H9 (cell line): ENCODE data around the gene FSHR. TPM values are rescaled to one million over a fixed set of nuclear protein-coding genes. Genes with fewer than 3 reads are reported as not detected.

Experiments
- DNase-seq: peaks from one replicate; pipeline ENCODE4 v3.0.0-alpha.2; 2017
- H2AFZ ChIP-seq: one replicate; pipeline ENCODE4 v1.6.1; 2013; ENCODE audit warnings: mild to moderate bottlenecking, low read length, control low read depth, moderate library complexity
- H2AK5ac ChIP-seq: 2 replicates; pipeline ENCODE4 v1.6.1; 2013; ENCODE audit warnings: low read length, control low read depth, mixed read lengths; ENCODE audit not compliant: insufficient read length
- H2BK120ac ChIP-seq: one replicate; pipeline ENCODE4 v1.6.1; 2013; ENCODE audit warnings: low read depth, mild to moderate bottlenecking, low read length, control low read depth, inconsistent platforms; ENCODE audit not compliant: poor library complexity, severe bottlenecking
- H2BK12ac ChIP-seq: 2 replicates; pipeline ENCODE4 v1.6.1; 2013; ENCODE audit warnings: low read length, control low read depth, mixed read lengths, low read depth; ENCODE audit not compliant: insufficient read length
- H2BK15ac ChIP-seq: 2 replicates; pipeline ENCODE4 v1.6.1; 2013; ENCODE audit warnings: low read depth, low read length, control low read depth
- H2BK20ac ChIP-seq: one replicate; pipeline ENCODE4 v1.6.1; 2013; ENCODE audit warnings: low read depth, mild to moderate bottlenecking, low read length, control low read depth, inconsistent platforms; ENCODE audit not compliant: poor library complexity, severe bottlenecking
- H2BK5ac ChIP-seq: 2 replicates; pipeline ENCODE4 v1.6.1; 2013; ENCODE audit warnings: low read length, control low read depth, mixed read lengths; ENCODE audit not compliant: insufficient read length
- H3K14ac ChIP-seq: 2 replicates; pipeline ENCODE4 v1.6.1; 2013; ENCODE audit warnings: low read length, control low read depth; ENCODE audit not compliant: insufficient read depth
- H3K18ac ChIP-seq: 2 replicates; pipeline ENCODE4 v1.6.1; 2013; ENCODE audit warnings: low read depth, mild to moderate bottlenecking, mixed read lengths, low read length, control low read depth; ENCODE audit not compliant: insufficient read length
- H3K23ac ChIP-seq: 2 replicates; pipeline ENCODE4 v1.6.1; 2013; ENCODE audit warnings: low read length, control low read depth, mixed read lengths, low read depth; ENCODE audit not compliant: insufficient read length
- H3K23me2 ChIP-seq: 2 replicates; pipeline ENCODE4 v1.6.1; 2013; ENCODE audit warnings: low read depth, mild to moderate bottlenecking, mixed read lengths, low read length, control low read depth; ENCODE audit not compliant: insufficient read length, poor library complexity, severe bottlenecking
- H3K27ac ChIP-seq: 2 replicates; pipeline ENCODE4 v1.5.1; 2013; ENCODE audit warnings: low read length, control low read depth, mixed read lengths, low read depth; ENCODE audit not compliant: insufficient read length
- H3K27me3 ChIP-seq: 2 replicates; pipeline ENCODE4 v1.6.1; 2013; ENCODE audit warnings: low read length, control low read depth, inconsistent platforms; ENCODE audit not compliant: insufficient read depth
- H3K4ac ChIP-seq: 2 replicates; pipeline ENCODE4 v1.6.1; 2013; ENCODE audit warnings: low read depth, mild to moderate bottlenecking, control low read depth, inconsistent platforms, low read length, moderate library complexity
- H3K4me1 ChIP-seq: 2 replicates; pipeline ENCODE4 v1.6.1; 2013; ENCODE audit warnings: low read length, control low read depth, inconsistent platforms; ENCODE audit not compliant: insufficient read depth
- H3K4me2 ChIP-seq: 2 replicates; pipeline ENCODE4 v1.6.1; 2013; ENCODE audit warnings: low read length, control low read depth, mixed read lengths; ENCODE audit not compliant: insufficient read length, insufficient read depth
- H3K56ac ChIP-seq: 2 replicates; pipeline ENCODE4 v1.6.1; 2013; ENCODE audit warnings: low read depth, mild to moderate bottlenecking, mixed read lengths, low read length, control low read depth; ENCODE audit not compliant: insufficient read length
- H3K79me1 ChIP-seq: 2 replicates; pipeline ENCODE4 v1.6.1; 2013; ENCODE audit warnings: low read depth, mild to moderate bottlenecking, moderate library complexity, low read length, control low read depth, inconsistent platforms; ENCODE audit not compliant: insufficient read depth, poor library complexity, severe bottlenecking
- H3K79me2 ChIP-seq: 2 replicates; pipeline ENCODE4 v1.6.1; 2013; ENCODE audit warnings: low read length, control low read depth, inconsistent platforms; ENCODE audit not compliant: insufficient read depth
- H3K9ac ChIP-seq: 2 replicates; pipeline ENCODE4 v1.6.1; 2013; ENCODE audit warnings: low read length, control low read depth, mixed read lengths; ENCODE audit not compliant: insufficient read length; ENCODE audit errors: extremely low read depth
- H3K9me3 ChIP-seq: one replicate; pipeline ENCODE4 v1.6.1; 2013; ENCODE audit warnings: low read depth, low read length, inconsistent platforms; ENCODE audit not compliant: control insufficient read depth
- H3T11ph ChIP-seq: one replicate; pipeline ENCODE4 v1.6.1; 2013; ENCODE audit warnings: mild to moderate bottlenecking, low read length, control low read depth, inconsistent platforms
- H4K20me1 ChIP-seq: one replicate; pipeline ENCODE4 v1.6.1; 2013; ENCODE audit not compliant: control insufficient read depth, insufficient read length, insufficient read depth
- H4K5ac ChIP-seq: 2 replicates; pipeline ENCODE4 v1.6.1; 2013; ENCODE audit warnings: low read depth, mild to moderate bottlenecking, mixed read lengths, low read length, control low read depth; ENCODE audit not compliant: insufficient read length
- H4K8ac ChIP-seq: replicated peaks from 2 replicates; pipeline ENCODE4 v1.6.1; 2013; ENCODE audit warnings: low read length, control low read depth, mixed read lengths, low read depth; ENCODE audit not compliant: insufficient read length
- H4K91ac ChIP-seq: 2 replicates; pipeline ENCODE4 v1.6.1; 2013; ENCODE audit warnings: low read depth, mild to moderate bottlenecking, moderate library complexity, mixed read lengths, low read length, control low read depth; ENCODE audit not compliant: insufficient read length
- H3K27ac Mint-ChIP-seq, 3 experiments: 2 replicates in 2 of 3; 3 replicates in 1 of 3; pipeline ENCODE4 v1.8.0; 2020 to 2021; ENCODE audit warnings: mixed read lengths in 3 of 3, mild to moderate bottlenecking in 1 of 3, moderate library complexity in 1 of 3
- H3K27me3 Mint-ChIP-seq: 2 replicates; pipeline ENCODE4 v1.8.0; 2021; ENCODE audit warnings: low read depth, mild to moderate bottlenecking, moderate library complexity, mixed read lengths
- H3K36me3 Mint-ChIP-seq, 3 experiments: 2 replicates in 2 of 3; 3 replicates in 1 of 3; pipeline ENCODE4 v1.8.0; 2020 to 2021; ENCODE audit warnings: low read depth in 3 of 3, mixed read lengths in 3 of 3; ENCODE audit not compliant: insufficient read depth in 1 of 3
- H3K4me1 Mint-ChIP-seq, 2 experiments: 2 replicates each; pipeline ENCODE4 v1.8.0; 2020; ENCODE audit warnings: mixed read lengths in 2 of 2
- H3K4me3 Mint-ChIP-seq, 2 experiments: 2 replicates in 1 of 2; 3 replicates in 1 of 2; pipeline ENCODE4 v1.8.0; 2020 to 2021; ENCODE audit warnings: mild to moderate bottlenecking in 2 of 2, mixed read lengths in 2 of 2, moderate library complexity in 1 of 2
- H3K9me3 Mint-ChIP-seq, 2 experiments: 2 replicates in 1 of 2; 3 replicates in 1 of 2; pipeline ENCODE4 v1.8.0; 2020; ENCODE audit warnings: mild to moderate bottlenecking in 2 of 2, mixed read lengths in 2 of 2, moderate library complexity in 1 of 2
- WGBS: extraction: QIAGEN DNeasy Blood & Tissue Kit; methylation state at CpG from one replicate; pipeline ENCODE4 v1.1.7; 2013; ENCODE audit warnings: missing lambda C conversion rate, low lambda C conversion rate, mixed read lengths; ENCODE audit not compliant: insufficient read length; ENCODE audit errors: extremely low coverage; 5-methylcytosine and 5-hydroxymethylcytosine counted together
- total RNA-seq: library from RNA; stranded (reverse); gene quantifications from 2 replicates; pipeline ENCODE4 v1.2.1, GENCODE V29; 2021
- TF ChIP-seq, protein P1 (sequence below): fragments of 200-600 bp; sonication (generic); conservative IDR thresholded peaks from 3 replicates; pipeline ENCODE4 v1.8.0; 2021; ENCODE audit warnings: antibody characterized with exemption, mild to moderate bottlenecking

The FSHR gene
- total RNA-seq, 1 experiment from 2014 or later = not detected

DNA sequence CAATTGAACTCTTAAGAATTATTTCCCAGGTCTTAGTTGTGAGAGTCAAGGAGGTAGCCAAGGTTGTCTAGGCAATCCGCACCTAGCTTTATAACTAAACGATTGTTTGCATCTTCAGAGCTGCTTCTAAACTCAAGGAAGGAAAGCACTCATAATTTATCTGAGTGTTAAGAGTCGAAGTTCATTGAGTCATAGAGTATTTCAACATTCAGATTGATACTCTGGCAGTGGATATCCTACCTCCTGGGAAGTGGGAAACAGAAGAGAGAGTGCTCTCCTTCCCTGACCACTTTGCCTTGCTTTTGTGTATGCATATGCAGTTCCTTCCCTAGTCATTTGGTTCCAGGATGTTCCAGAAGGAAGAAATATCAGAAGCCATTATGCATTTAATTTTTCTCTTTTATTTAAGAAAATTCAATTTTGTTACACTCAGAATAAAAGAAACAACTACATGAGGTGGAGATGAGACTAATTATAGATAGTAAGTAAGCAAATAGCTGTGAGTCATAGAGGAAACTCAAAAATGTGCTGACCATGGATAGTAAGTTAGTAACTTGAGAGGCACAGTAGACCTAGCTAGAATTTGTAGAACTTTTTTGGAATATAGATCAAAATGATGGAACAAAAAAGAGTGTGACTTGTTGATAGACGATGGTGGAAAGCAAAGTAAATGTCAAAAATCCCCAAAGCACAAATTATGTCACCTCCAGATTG, 35.4 kb upstream of the FSHR start:
- H3K56ac ChIP-seq = no peak overlapping the region
- H3K4me1 ChIP-seq = no peaks in the 10 kb centered on the region
- WGBS = no CpG with 5 or more reads among the region's 4 CpGs
- H3K9ac ChIP-seq = no peak overlapping the region
- H3K27ac ChIP-seq = no peak overlapping the region
- no peak for DNase-seq
- H2BK120ac ChIP-seq = no peak overlapping the region
- H3K36me3 Mint-ChIP-seq = peaks cover 3 to 6% (median 3%) of the 10 kb centered on the region in 3 experiments; a peak in 4 of 7 replicates
- H3K4me1 Mint-ChIP-seq = peaks cover 4 to 10% of the 10 kb centered on the region in 2 experiments; a peak in 3 of 4 replicates
- no peak overlapping the region for H3T11ph ChIP-seq
- no peak overlapping the region for H3K18ac ChIP-seq
- H3K4me2 ChIP-seq = no peak overlapping the region
- H2BK5ac ChIP-seq = no peak overlapping the region
- no peaks in the 10 kb centered on the region for H3K79me2 ChIP-seq
- H2AK5ac ChIP-seq = no peak overlapping the region
- H3K27ac Mint-ChIP-seq = no peak overlapping the region
- no peak overlapping the region for H4K91ac ChIP-seq
- no peak overlapping the region for H2BK15ac ChIP-seq
- peaks cover 0 to 4% of the 10 kb centered on the region in 2 experiments; a peak in 2 of 5 replicates for H3K9me3 Mint-ChIP-seq
- no peak overlapping the region for H2BK12ac ChIP-seq
- H3K23ac ChIP-seq = no peak overlapping the region
- H3K9me3 ChIP-seq = no peaks in the 10 kb centered on the region
- H3K27me3 ChIP-seq = no peaks in the 10 kb centered on the region
- TF ChIP-seq, protein P1, sequence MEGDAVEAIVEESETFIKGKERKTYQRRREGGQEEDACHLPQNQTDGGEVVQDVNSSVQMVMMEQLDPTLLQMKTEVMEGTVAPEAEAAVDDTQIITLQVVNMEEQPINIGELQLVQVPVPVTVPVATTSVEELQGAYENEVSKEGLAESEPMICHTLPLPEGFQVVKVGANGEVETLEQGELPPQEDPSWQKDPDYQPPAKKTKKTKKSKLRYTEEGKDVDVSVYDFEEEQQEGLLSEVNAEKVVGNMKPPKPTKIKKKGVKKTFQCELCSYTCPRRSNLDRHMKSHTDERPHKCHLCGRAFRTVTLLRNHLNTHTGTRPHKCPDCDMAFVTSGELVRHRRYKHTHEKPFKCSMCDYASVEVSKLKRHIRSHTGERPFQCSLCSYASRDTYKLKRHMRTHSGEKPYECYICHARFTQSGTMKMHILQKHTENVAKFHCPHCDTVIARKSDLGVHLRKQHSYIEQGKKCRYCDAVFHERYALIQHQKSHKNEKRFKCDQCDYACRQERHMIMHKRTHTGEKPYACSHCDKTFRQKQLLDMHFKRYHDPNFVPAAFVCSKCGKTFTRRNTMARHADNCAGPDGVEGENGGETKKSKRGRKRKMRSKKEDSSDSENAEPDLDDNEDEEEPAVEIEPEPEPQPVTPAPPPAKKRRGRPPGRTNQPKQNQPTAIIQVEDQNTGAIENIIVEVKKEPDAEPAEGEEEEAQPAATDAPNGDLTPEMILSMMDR = no peak
- H3K23me2 ChIP-seq = no peaks in the 10 kb centered on the region
- H3K4ac ChIP-seq = no peak overlapping the region
- no peak overlapping the region for H2AFZ ChIP-seq
- H4K5ac ChIP-seq = no peak overlapping the region
- H2BK20ac ChIP-seq = no peak overlapping the region
- no peaks in the 10 kb centered on the region for H3K79me1 ChIP-seq
- H4K8ac ChIP-seq = no peak overlapping the region
- H3K27me3 Mint-ChIP-seq = no peaks in the 10 kb centered on the region
- no peaks in the 10 kb centered on the region for H4K20me1 ChIP-seq
- no peak overlapping the region for H3K4me3 Mint-ChIP-seq
- H3K14ac ChIP-seq = no peak overlapping the region
